ENCODE measurements around the gene DUSP18. TPM values are rescaled to one million over a fixed set of nuclear protein-coding genes. Genes with fewer than 3 reads are reported as not detected.
"Not testable (repeated sequence)": the region's sequence is repeated elsewhere in the genome, so short reads cannot be mapped to it uniquely, and the experiment has no call there.

DUSP18 gene
- 2.7 and 4.7 TPM in 2 replicates for total RNA-seq (2014; rRNA removed; shearing (Covaris generic))

GRCh38 chr22:30667494-30668385 lies at the start of gene DUSP18:
TSS of gene DUSP18 (minus strand) at chr22:30667875. CDS start at chr22:30664003, 3,872 bp downstream.
- DNase-seq (ENCODE audit: low spot score), result peak; percentile 70

- no peak for DNase-seq (ENCODE audit: low spot score)
These were observed 46.4 kb upstream of the DUSP18 start for GRCh38 chr22:30714062-30714461.

- no peak for DNase-seq (ENCODE audit: low spot score)
These were observed 44.4 kb upstream of the DUSP18 start for GRCh38 chr22:30712094-30712493.

GRCh38 chr22:30709980-30710379 lies 42.3 kb upstream of the DUSP18 start:
- DNase-seq (ENCODE audit: low spot score), result not testable (repeated sequence)

- DNase-seq (ENCODE audit: low spot score), result peak; percentile 63
These were observed 38.3 kb upstream of the DUSP18 start for GRCh38 chr22:30705710-30706651.

GRCh38 chr22:30704978-30705377 lies 37.3 kb upstream of the DUSP18 start:
- no peak for DNase-seq (ENCODE audit: low spot score)

GRCh38 chr22:30702856-30703255 lies 35.2 kb upstream of the DUSP18 start:
- no peak for DNase-seq (ENCODE audit: low spot score)

GRCh38 chr22:30701872-30702271 lies 34.2 kb upstream of the DUSP18 start:
- peak; percentile 51 for DNase-seq (ENCODE audit: low spot score)

GRCh38 chr22:30697975-30698374 lies 30.3 kb upstream of the DUSP18 start:
- DNase-seq (ENCODE audit: low spot score), result no peak

GRCh38 chr22:30695871-30696655 lies 28.4 kb upstream of the DUSP18 start:
- DNase-seq (ENCODE audit: low spot score), result no peak

- no peak for DNase-seq (ENCODE audit: low spot score)
These were observed 27.7 kb upstream of the DUSP18 start for GRCh38 chr22:30695351-30695851.

GRCh38 chr22:30694640-30695350 lies 27.1 kb upstream of the DUSP18 start, which contains the start of gene OSBP2:
TSS of gene OSBP2 (plus strand) at chr22:30694874. CDS start at chr22:30694910, 36 bp downstream.
- DNase-seq (ENCODE audit: low spot score), result no peak

GRCh38 chr22:30694171-30694639 lies 26.5 kb upstream of the DUSP18 start:
- peak; percentile 13 for DNase-seq (ENCODE audit: low spot score)

- no peak for DNase-seq (ENCODE audit: low spot score)
These were observed 23.5 kb upstream of the DUSP18 start for GRCh38 chr22:30691204-30691603.

GRCh38 chr22:30689622-30690021 lies 21.9 kb upstream of the DUSP18 start:
- DNase-seq (ENCODE audit: low spot score), result no peak

- no peak for DNase-seq (ENCODE audit: low spot score)
These were observed 19.7 kb upstream of the DUSP18 start for GRCh38 chr22:30687358-30687757.

- DNase-seq (ENCODE audit: low spot score), result no peak
These were observed 17.5 kb upstream of the DUSP18 start for GRCh38 chr22:30685178-30685577.

GRCh38 chr22:30681831-30682230 lies 14.2 kb upstream of the DUSP18 start:
- no peak for DNase-seq (ENCODE audit: low spot score)

GRCh38 chr22:30680991-30681770 lies 13.5 kb upstream of the DUSP18 start:
- no peak for DNase-seq (ENCODE audit: low spot score)
